T1000 (cell line): ENCODE measurements around the gene SUPT3H.
"Not testable (repeated sequence)": the region's sequence is repeated elsewhere in the genome, so short reads cannot be mapped to it uniquely, and the experiment has no call there.

Experiments
- DNase-seq: peaks from one replicate; lab custom pipeline; 2025; ENCODE audit warnings: mixed read lengths; lab: John Stamatoyannopoulos, UW

SUPT3H gene

GRCh38 chr6:45176373-45176772 is 201.4 kb downstream of the SUPT3H start:
- DNase-seq: not testable (repeated sequence)

DNA sequence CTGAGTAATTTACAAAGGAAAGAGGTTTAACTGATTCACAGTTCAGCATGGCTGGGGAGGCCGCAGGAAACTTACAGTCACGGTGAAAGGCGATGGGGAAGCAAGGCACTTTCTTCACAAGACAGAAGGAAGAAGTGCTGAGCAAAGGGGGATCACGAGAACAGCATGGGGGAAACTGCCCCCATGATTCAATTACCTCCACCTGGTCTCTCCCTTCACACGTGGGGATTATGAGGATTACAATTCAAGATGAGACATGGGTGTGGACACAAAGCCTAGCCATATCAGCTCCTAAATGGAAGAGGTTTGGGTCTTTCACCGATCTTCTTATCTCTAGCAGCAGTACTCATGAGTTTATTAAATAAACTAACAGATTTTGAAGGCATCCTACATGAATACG is 202.5 kb downstream of the SUPT3H start:
- DNase-seq: no peak

- DNase-seq: no peak
Observed at GRCh38 chr6:45174045-45174444, 203.7 kb downstream of the SUPT3H start.

- DNase-seq: no peak
Observed at GRCh38 chr6:45171380-45171779, 206.4 kb downstream of the SUPT3H start.

GRCh38 chr6:45170309-45170708 is 207.4 kb downstream of the SUPT3H start:
- DNase-seq: no peak

- DNase-seq: no peak
Observed at GRCh38 chr6:45169815-45170214, 207.9 kb downstream of the SUPT3H start.

GRCh38 chr6:45163952-45164766 is 213.6 kb downstream of the SUPT3H start:
- no peak for DNase-seq

GRCh38 chr6:45160305-45160704 is 217.4 kb downstream of the SUPT3H start:
- DNase-seq: no peak

GRCh38 chr6:45156075-45156474 is 221.7 kb downstream of the SUPT3H start:
- no peak for DNase-seq

- no peak for DNase-seq
Observed at GRCh38 chr6:45155341-45155894, 222.3 kb downstream of the SUPT3H start.

DNA sequence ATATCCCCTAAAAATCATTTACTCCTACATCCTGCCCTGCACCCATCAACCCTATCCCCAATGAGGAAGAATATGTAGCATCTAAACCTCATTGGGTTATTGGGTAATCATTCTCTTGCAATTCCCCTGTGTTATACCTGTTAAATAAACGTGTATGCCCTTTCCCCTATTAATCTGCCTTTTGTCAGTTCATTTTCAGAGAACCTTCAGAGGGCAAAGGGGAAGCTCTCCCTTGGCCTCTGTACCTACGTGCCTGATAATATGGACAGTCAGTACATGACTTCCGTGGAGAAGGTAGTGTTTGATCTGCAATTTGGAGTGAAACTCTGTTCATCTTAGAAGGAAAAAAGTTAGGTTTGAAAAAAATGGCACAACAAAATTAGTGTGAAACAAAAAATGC is 223.1 kb downstream of the SUPT3H start:
- DNase-seq: no peak

DNA sequence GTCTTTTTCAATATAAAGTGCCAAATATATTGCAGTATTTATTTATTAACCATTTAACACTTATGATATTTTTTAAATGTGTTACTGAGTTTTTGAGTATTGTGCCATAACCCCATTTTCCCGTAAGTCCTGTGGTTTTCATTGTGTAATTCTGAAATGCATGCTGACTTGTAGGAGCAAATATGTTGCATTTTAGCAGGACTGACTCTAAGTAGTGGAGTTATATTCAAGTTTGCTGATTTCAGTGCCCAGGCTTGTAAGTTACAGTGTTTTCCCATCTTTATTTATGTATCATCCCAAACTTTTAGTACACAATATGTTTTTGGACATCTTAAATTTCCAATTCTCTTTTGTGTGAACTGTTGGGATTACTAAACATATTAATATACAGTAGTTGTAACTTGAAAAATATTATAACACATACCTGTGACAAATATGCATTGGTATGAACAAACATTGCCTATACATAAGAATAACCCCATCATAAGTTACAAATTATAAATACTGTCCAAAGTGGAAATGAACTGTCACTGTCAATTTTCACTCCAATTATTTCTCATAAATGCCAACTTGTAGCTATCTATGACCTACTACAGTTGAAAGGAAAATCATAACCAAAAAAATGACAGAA is 228.9 kb downstream of the SUPT3H start:
- DNase-seq: no peak

- DNase-seq: no peak
Observed at GRCh38 chr6:45148278-45148677, 229.5 kb downstream of the SUPT3H start.

DNA sequence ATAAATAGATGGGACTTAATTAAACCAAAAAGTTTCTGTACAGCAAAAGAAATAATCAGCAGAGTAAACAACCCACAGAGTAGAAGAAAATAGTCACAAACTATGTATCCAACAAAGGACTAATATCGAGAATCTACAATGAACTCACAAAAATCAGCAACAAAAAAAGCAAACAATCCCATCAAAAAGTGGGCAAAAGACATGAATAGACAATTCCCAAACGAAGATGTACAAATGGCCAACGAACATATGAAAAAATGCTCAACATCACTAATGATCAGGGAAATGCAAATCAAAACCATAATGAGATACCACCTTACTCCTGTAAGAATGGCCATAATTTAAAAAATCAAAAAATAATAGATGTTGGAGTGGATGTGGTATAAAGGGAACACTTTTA is 232.1 kb downstream of the SUPT3H start:
- not testable (repeated sequence) for DNase-seq

GRCh38 chr6:45138765-45139164 is 239.0 kb downstream of the SUPT3H start:
- DNase-seq: no peak

DNA sequence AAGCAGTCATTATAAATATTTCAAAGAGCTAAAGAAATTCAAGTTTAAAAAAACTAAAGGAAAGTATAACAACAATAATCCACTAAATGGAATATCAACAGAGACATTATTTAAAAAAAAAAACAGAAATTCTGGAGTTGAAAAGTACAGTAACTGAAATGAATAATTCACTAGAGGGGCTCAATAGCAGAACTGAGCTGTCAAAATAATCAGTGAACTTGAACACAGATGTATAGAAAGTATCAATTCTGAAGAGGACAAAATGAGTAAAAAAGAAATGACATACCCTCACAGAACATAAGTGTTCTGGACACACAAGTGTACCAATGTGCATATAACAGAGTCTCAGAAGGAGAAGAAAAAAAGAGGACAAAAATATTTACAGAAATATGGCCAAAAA is 241.2 kb downstream of the SUPT3H start:
- no peak for DNase-seq

GRCh38 chr6:45132658-45133294 is 245.0 kb downstream of the SUPT3H start:
- no peak for DNase-seq

GRCh38 chr6:45132059-45132458 is 245.7 kb downstream of the SUPT3H start:
- DNase-seq: no peak

DNA sequence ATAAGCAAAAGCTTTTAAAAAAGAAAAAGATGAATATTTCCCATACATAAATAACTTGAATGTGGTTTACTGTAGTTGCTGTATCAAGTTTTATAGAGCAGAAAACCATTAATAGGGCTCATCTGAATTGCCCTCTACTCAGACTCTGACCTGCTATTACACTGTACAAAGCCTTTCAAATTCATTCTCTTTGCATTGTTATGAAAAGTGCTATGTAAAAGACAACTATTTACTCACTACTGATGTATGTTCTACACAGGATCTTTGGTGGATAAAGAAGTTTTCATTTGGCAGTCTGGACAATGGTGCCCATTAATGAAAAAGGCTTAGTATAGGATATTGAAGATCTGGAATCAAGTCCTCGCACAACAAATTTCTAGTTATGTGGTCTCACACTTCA is 248.7 kb downstream of the SUPT3H start:
- DNase-seq: no peak

DNA sequence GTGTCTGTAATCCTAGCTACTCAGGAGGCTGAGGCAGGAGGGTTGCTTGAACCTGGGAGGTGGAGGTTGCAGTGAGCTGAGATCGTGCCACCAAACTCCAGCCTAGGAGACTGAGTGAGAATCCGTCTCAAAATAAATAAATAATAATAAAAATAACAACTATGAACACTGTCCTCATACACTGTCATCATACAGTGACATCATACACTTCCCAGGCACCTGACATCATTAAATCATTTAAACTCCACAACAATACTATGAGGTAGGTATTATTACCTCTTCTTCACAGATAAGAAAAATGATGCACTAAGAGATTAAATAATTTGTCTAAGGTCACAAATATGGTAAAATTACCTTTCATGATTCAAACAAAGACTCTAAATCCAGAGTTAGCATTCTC is 250.5 kb downstream of the SUPT3H start:
- no peak for DNase-seq

DNA sequence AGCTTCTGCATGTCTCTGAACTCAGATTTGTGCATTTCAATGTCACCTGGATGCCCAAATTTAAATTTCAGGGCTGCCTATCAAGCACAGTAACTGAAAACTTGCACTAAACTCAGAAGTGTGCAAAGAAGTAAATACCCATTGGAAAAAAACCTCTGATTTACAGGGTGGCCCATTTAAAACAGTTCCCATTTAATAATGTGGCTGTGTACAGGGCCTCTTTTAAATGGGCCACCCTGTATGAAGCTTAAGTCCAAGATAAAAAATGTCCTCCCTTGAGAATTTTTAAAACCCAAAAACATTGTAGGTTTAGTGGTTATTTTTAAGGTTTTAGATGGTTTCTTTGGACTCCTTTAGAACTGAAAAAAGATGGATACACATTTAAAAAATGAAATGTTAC is 251.7 kb downstream of the SUPT3H start:
- DNase-seq: no peak

DNA sequence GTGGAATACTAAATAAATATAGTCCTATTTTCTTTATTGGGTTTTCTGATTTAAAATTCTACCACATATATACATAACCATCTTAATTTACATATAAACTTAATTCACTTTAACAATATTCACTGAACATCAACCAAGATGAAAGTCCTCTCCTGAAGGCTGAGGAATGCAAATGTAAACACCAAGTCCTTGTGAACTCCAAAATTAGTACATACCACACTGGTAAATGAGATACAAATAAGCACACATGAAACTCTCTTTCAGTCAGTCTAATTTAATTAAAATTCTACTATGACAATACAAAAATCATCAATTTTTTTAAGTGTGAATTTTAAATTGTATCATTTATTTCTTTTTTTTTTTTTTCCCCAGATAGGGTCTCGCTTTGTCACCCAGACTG is 254.7 kb downstream of the SUPT3H start:
- no peak for DNase-seq

DNA sequence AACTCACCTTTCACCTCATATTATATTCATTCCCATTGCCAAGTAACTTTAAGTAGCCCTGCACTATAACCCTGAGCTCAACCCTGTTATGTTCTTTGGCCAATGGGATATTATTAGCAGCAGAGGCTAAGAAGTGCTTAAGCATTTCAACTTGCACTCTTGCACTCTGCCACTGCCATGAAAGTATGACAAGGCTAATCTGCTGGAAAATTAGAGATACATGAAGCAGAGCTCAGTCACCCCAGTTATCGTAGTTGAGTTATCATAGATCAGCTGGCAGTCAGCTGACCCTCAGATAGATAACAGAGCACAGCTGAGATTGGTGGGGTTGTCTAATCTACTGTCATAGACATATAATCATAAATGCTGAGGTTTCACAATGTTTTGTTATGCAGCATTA is 259.0 kb downstream of the SUPT3H start:
- no peak for DNase-seq
